NOMO-1 treated with DMSO at 0.1 percent for 48 hours (cell line): ENCODE results near the gene GSTM5.
A peak's percentile ranks its signal among the peaks of the same experiment; 100 is the strongest.
"Not testable (repeated sequence)": the region's sequence is repeated elsewhere in the genome, so short reads cannot be mapped to it uniquely, and the experiment has no call there.

Source experiments
- DNase-seq: peaks from one replicate; lab custom pipeline; 2025; ENCODE audit not compliant: unreplicated experiment; lab: John Stamatoyannopoulos, UW

GSTM5 gene

GRCh38 chr1:109760581-109761226 is 48.7 kb downstream of the GSTM5 start:
- no peak for DNase-seq

GRCh38 chr1:109761227-109762038 is 49.4 kb downstream of the GSTM5 start:
- no peak for DNase-seq

GRCh38 chr1:109762039-109762585 is 50.1 kb downstream of the GSTM5 start:
- DNase-seq, result peak; percentile 15

- peak; percentile 73 for DNase-seq
Measured at GRCh38 chr1:109762821-109763645, 51.0 kb downstream of the GSTM5 start.

- DNase-seq, result peak; percentile 10
Measured at GRCh38 chr1:109763646-109764415, 51.8 kb downstream of the GSTM5 start, which contains the start of gene EPS8L3. Gene EPS8L3 (minus strand): TSS chr1:109763923. CDS start chr1:109761749, 2,174 bp downstream.

- DNase-seq, result no peak
Measured at GRCh38 chr1:109764561-109765482, 52.8 kb downstream of the GSTM5 start.

- no peak for DNase-seq
Measured at GRCh38 chr1:109765483-109765815, 53.4 kb downstream of the GSTM5 start.

- DNase-seq, result no peak
Measured at GRCh38 chr1:109765896-109766615, 54.0 kb downstream of the GSTM5 start.

- not testable (repeated sequence) for DNase-seq
Measured at GRCh38 chr1:109766991-109767636, 55.1 kb downstream of the GSTM5 start.
